Stimulated activated CD4-positive, alpha-beta T cell treated with anti-CD3 and anti-CD28 coated beads, Interleukin-12 subunit alpha, Interleukin-12 subunit beta, amount 100 ng/mL, for 4 hours (primary cell): Measurements from ENCODE around the gene WDR33.
"Not testable (repeated sequence)": the region's sequence is repeated elsewhere in the genome, so short reads cannot be mapped to it uniquely, and the experiment has no call there.

Experiments
- DNase-seq: peaks from one replicate; pipeline ENCODE4 v3.0.0-alpha.2; 2020

The WDR33 gene

DNA sequence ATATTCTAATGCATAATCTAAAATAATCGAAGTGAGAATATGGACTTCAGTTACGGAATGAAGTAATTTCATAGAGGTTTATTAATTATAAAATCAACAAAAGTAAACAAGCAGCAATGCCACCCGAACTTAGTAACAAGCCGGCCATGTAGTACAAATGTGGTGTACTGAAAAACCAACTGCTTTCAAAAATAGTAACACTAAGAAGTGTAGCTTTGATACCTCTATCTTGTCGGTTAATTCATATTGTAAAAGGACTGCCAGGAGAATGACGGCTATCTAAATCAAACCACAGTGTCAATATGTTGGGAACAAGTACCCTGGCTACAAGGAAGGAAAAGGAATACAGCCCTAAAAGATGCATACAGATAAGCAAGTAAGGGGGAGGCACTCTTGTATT is 48.5 kb downstream of the WDR33 start:
- DNase-seq = no peak

DNA sequence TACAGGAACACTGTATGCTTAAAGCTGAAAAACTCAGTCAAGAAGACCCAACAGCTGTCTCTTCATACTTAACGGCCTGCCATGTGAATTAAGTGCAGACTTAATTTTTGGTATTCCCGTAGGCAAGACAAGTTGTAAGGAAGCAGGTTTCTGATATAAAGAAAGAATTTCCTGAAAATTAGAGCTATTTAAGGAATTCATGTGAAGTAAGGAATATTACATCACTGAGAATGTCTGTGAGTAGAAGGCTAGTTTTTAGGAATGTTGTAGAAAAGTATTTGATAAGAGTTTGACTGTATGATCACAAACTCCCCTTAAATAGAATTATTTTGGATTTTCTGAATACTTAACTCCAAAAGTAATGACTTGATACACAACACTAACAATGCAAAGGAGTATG is 51.0 kb downstream of the WDR33 start:
- no peak for DNase-seq

DNA sequence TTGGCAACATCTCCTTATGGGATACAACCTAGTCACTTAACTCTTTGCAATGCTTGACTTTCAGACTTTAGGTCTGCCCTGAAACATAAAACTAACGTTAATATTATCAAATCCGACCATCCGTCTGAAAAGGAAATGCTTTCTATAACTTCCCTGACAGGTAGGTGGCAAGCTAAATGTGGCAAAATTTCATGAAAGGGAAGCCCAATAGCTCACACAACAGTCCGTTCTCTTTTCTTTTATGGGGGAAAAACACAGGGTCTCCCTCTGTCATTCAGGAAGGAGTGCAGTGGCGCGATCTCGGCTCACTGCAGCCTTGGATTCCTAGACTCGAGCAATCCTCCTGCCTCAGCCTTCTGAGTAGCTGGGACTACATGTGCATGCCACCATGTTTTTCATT is 56.8 kb downstream of the WDR33 start:
- no peak for DNase-seq

GRCh38 chr2:127753374-127753773 is 57.6 kb downstream of the WDR33 start:
- no peak for DNase-seq

DNA sequence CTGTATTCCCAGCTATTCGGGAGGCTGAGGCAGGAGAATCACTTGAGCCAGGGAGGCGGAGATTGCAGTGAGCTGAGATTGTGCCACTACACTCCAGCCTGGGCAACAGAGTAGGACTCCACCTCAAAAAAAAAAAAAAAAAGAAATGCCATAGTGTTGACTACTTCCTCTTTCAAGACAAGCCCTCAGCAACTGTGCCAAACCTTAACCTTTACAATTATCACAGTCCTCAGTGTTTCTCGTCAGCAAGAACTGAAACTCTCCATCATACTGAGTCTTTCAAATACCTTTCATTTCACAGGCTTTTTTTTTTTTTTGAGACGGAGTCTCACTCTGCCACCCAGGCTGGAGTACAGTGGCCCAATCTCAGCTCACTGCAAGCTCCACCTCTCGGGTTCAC is 61.4 kb downstream of the WDR33 start:
- not testable (repeated sequence) for DNase-seq

- no peak for DNase-seq
Measured at GRCh38 chr2:127747621-127748020, 63.4 kb downstream of the WDR33 start.

DNA sequence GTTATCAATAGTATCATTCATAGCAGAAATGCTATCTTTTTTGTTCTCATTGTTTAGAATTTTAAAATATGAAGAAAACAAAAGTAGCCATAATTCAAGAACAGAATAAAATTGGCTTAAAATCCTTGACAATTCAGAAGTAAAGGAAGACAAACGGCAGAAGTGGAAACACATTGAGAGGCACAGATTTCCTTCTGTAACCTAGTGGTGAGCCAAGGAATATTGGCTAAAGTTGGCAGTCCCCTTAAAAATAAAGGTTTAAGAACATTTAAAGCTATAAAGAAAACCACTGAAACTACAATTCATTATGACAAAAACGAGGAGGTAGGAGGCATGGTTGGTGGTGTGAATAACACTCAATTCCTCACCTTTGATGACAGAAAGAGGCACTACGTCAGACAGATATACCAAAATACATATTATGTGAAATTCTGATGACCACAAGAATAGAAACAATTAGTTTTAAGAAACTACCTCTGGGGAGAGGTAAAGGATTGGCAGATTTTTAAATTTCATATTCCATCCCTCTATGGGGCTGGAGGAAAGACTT is 67.4 kb downstream of the WDR33 start:
- no peak for DNase-seq

DNA sequence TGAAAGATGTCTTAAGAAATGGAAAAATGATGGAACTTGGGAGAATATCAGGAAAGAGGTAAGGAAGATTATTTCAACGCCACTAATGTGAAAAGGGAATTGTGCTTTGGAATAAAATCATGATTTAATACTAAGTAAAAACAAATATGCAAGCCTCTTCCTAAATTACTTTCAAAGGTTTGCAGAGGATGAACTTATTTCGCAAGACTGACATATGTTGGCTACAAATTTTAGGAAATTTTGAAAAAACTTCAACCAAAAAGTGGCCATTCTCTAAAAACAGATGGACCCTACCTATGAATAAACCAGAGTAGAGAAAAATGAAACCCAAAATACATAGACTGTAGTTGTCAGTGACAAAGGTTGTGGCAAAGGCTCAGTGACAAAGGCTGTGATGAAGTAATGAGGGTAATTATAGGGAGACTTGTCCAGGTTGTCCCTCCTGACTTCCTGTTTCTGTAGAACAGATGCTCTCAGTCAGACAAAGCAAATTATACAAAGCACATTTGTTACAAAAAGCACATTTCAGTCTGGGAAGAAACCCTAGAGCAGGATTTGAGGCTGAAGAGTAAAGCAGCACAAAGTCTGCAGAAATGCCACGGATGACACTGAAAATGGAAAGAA is 70.2 kb downstream of the WDR33 start:
- DNase-seq = no peak

DNA sequence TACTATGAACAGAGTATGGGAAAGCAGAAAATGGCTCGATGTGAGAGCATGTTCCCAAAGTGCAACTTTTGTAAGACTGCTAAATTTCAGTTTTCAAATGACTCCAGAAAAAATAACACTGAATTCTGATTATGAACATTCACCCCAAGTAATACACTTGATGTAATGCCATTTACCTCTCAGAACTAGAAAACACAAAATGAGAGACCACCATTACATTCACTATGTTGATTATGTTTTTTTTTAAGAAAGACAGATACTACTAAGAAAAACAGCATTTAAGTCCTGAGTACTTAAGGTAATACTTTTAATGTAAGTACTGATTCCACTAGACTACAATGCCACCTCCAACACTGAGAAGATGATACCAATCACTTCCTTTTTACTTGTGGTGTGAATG is 71.2 kb downstream of the WDR33 start:
- DNase-seq = no peak

GRCh38 chr2:127737892-127738291 is 73.1 kb downstream of the WDR33 start:
- no peak for DNase-seq

GRCh38 chr2:127735537-127736399 is 75.2 kb downstream of the WDR33 start:
- DNase-seq = no peak

GRCh38 chr2:127735044-127735443 is 75.9 kb downstream of the WDR33 start:
- no peak for DNase-seq

- no peak for DNase-seq
Measured at GRCh38 chr2:127733816-127734537, 77.0 kb downstream of the WDR33 start.

DNA sequence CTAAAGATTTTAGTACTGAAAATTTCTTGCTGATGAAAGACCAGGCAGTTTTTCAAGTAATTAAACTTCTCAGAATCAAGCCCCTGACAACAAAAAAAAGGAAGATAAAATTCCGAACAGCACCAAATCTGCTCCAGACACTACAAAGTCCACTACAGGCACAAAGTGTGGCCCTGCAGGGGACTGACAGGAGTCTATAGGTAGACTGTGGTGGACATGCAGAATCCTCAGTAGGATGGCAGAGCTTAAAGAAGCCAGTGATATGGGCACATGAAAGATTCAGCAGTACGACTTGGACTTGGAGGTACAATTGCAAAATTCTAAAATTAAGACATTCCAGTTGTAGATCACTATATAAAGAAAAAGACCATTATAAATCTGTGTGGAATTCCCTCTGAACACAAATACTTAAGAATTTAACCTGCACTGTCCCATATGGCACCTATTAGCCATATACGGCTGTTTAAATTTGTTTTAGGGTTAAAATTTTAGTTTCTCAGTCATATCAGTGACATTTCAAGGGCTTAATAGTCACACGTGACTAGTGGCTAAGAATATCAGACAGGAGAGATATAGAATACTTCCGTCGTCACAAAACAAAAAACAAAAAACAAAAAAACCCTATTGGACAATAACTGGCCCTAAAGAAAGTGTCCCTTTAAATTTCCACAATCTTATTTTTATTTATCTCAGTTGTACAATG is 77.7 kb downstream of the WDR33 start:
- no peak for DNase-seq

DNA sequence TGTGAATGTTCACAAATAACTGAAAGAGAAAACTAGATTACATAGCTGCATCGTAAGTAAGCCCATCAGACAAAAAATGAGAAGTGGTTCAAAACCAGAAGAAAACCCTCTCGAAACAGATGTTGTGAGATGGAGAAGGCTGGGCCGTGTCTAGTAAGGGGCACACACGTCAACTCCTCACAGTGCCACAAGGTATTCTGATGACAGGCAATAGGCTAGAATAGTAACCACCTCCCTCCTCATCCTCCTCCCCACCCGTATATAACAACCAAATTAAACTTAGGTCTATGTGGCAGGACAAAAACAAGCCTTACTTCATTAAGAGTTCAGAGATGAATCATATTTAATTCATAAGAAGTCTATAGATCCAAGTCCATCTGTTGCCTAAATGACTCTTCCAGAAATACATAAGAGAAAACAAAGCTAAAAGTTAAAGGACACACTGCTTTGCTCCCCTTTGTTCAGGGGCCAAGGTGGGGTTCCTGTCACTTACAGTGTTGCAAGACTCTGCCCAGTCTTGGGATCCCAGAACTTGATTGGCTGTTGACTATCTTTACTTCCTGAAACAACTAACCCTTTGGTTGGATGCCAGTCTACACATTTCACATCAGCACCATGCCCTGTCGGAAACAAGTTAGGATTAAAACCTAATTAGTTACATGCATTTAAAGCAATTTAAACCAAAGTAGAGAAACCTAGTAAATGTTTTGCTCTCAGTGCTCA is 84.7 kb downstream of the WDR33 start:
- no peak for DNase-seq

DNA sequence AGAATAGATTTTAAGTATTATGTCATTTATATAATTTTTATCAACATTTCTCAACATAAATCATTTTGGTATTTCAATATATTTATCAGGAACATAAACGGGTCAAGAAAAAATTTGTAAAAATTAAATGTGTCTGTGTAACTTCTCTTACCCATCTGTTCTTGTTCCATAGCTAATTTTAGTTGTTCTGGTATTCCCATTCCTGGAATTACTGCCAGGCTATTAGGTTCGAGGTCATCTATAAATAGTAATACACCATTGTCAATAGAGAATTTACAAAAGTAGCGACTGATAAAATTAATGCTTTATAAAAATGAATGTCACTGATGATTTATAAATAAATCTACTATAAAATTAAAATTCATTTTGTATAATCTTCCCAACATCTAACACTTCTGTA is 88.2 kb downstream of the WDR33 start:
- no peak for DNase-seq

DNA sequence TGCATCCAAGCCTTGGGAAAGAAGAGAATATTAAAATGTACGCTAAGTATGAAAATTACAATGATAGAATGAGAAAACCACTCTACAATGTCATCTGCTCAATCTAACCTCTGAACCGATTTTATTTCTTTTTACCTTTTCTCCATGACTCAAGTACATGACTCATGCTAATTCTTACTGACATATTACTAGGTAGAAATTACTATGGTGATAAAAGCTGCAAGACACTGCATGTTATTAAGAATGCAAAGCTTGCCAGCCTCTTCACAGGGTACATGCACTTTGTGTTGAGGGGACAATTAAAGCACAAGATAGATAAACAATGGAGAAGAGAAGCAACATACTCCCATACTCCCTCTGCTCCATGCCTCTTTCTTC is 89.0 kb downstream of the WDR33 start:
- no peak for DNase-seq

GRCh38 chr2:127721311-127721977 is 89.5 kb downstream of the WDR33 start:
- DNase-seq = no peak

DNA sequence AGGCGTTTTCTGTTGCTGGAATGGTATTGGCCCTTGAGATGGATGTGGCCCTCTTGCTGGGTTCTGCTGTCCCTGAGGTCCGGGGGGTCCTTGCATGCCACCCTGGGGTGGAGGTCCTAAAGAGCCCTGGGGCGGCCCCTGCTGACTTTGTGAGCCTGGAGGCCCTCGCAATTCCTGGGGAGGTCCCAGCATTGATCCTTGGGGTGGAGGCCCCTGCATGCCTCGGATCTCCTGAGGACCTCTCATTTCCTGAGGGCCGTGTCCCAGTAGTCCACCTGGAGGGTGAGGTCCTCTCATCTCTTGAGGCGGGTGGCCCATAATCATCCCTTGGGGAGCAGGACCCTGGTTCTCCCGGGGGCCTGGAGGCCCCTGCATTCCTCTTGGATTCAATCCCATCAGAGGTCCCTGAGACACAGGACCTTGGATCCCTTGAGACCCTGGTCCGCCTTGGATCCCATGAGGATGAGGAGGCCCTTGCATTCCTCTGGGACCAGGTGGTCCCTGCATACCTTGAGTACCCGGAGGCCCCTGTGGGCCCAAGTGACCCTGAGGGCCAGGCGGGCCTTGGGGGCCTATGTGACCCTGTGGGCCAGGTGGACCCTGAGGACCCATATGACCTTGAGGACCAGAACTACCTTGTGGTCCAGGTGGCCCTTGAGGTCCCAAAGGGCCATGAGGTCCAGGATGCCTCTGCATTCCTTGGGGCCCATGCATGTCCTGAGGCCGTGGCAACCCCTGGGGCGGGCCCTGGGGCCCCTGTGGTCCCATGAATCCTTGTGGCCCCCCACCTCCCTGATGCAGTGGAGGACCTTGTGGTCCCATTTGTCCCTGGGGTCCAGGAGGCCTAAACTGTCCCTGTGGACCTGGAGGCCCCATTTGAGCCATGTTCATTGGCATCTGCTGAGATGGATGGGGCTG is 91.4 kb downstream of the WDR33 start:
- DNase-seq = no peak

DNA sequence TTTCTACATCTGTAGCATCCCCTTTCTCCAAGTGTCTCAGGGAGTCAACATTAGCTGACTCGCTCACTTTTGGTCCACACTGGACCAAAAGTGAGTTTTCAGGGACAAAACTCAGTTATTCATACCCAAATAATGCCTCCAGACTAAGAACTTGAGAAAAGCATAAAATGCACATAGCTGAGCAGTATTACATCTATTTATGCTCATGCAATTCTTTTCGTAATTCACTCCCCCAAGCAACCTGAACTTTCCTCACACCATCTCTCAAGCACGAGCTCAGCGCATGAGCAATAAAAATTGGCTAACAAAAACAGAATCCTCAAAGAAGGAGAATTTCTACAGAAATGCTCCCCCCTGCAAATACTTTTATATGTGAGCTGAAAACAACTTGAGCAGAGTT is 92.7 kb downstream of the WDR33 start:
- DNase-seq = no peak
